Pancreas (tissue), 10 donors: ENCODE results near the gene TMEM9. TPM values are rescaled to one million over a fixed set of nuclear protein-coding genes. Genes with fewer than 3 reads are reported as not detected.

Source experiments
- ATAC-seq, 4 donors: fragments of 200-7000 bp; cut with Tn5 transposase; one replicate each; pipeline versions ENCODE4 v1.8.0 to v1.9.1; 2020; ENCODE audit warnings: mild to moderate bottlenecking in 4 of 4, moderate library complexity in 4 of 4
- DNase-seq, 6 donors: peaks; one replicate each; pipeline ENCODE4 v3.0.0-alpha.2; 2020
- FAIRE-seq: peaks from 2 replicates; lab custom pipeline; 2012; peaks lifted over from hg19 to GRCh38; lab: Jason Lieb, UNC
- H3K27ac ChIP-seq, 4 donors: fragments of 200-600 bp; sonication (generic); 1 replicate in 3 of 4; 2 replicates in 1 of 4; pipeline versions ENCODE4 v1.5.0 to v1.8.0; 2020
- H3K27me3 ChIP-seq, 4 donors: fragments of 200-600 bp; one replicate each; pipeline ENCODE4 v1.8.0; 2021
- H3K36me3 ChIP-seq, 3 donors: fragments of 200-600 bp; sonication (generic) in 1 of 3; one replicate each; pipeline versions ENCODE4 v1.5.0 to v1.8.0; 2020 to 2021
- H3K4me1 ChIP-seq, 3 donors: fragments of 200-600 bp; one replicate each; pipeline ENCODE4 v1.8.0; 2021
- H3K4me3 ChIP-seq, 4 donors: fragments of 200-600 bp; sonication (generic) in 2 of 4; one replicate each; pipeline versions ENCODE4 v1.5.0 to v1.8.0; 2020 to 2021
- H3K9me3 ChIP-seq, 4 donors: fragments of 200-600 bp; one replicate each; pipeline ENCODE4 v1.8.0; 2021
- CTCF ChIP-seq, 4 donors: fragments of 200-600 bp; sonication (generic) in 3 of 4; IDR thresholded peaks; one replicate each; pipeline versions ENCODE4 v1.5.0 to v1.8.0; 2021; ENCODE audit warnings: antibody characterized with exemption in 4 of 4
- WGBS, 2 donors: extraction: QIAGEN DNeasy Blood & Tissue Kit; methylation state at CpG; one replicate each; pipeline ENCODE4 v1.1.7; 2013; 5-methylcytosine and 5-hydroxymethylcytosine counted together
- intact Hi-C, 3 donors: fragments of 100-400 bp; cut with DNase I; formaldehyde crosslinking; loops; one replicate each; pipeline versions ENCODE4 v1.11.1 to v1.14.2; 2022
- polyA plus RNA-seq, 2 donors: library from polyadenylated mRNA; stranded (reverse); fragments of 200-250 nt; gene quantifications; one replicate each; pipeline ENCODE4 v1.2.3, GENCODE V29; 2013
- total RNA-seq, 6 donors: library from RNA; stranded (reverse); fragmentation: NEBNext Ultra II Directional in 4 of 6; extraction: Animal tissue kit (Norgen Biotek cat#: 25700) in 4 of 6; gene quantifications; one replicate each; pipeline versions ENCODE4 v1.2.1 to v1.2.4, GENCODE V29; 2021 to 2023
- donor health status: healthy with polysubstance abuse.
- donor health status: DM: no; HTN: no; CAD: no; lungs with moderate emphysema.
- donor health status: DM: no; HTN: no; CAD: no.
- donor health status: control.
- donor health status: control.
- donor health status: Bipolar disorder and iron deficiency.
- donor health status: DM: yes; HTN: yes; CAD: no.
- donor health status: DM: no; HTN: no; CAD: no.
- donor health status: DM: no; HTN: no; CAD: no.
- donor health status: DM: yes; HTN: yes; CAD: no.

The TMEM9 gene
- total and polyA plus RNA-seq, 8 donors: 21.3 to 87.7 (median 37.5) TPM

GRCh38 chr1:201142011-201142848 is 12.0 kb downstream of the TMEM9 start:
- WGBS, 2 donors: 86 to 89% methylated on average over 16 of the region's 16 CpGs
- H3K27ac ChIP-seq: no peak overlapping the region
- FAIRE-seq (no peak), ATAC-seq (no peak), DNase-seq (peak in 1 of 6 donors; percentile 36)
- peaks cover 0 to 56% (median 23%) of the 10 kb centered on the region in 3 donors for H3K36me3 ChIP-seq
- no peaks in the 10 kb centered on the region for H3K27me3 ChIP-seq
- intact Hi-C loops: no loop called here
- no peak overlapping the region for H3K4me3 ChIP-seq
- H3K9me3 ChIP-seq: no peaks in the 10 kb centered on the region
- TF ChIP-seq CTCF (IDR thresholded peaks at IDR 0.05): no peak
- peaks cover 0 to 12% (median 6%) of the 10 kb centered on the region in 3 donors for H3K4me1 ChIP-seq

- Histone ChIP-seq H3K27ac (no peak overlapping the region), H3K27me3 (no peaks in the 10 kb centered on the region), H3K9me3 (no peaks in the 10 kb centered on the region), H3K36me3 (peaks cover 0 to 48% (median 19%) of the 10 kb centered on the region in 3 donors), H3K4me3 (no peak overlapping the region), H3K4me1 (peaks cover 3 to 15% (median 10%) of the 10 kb centered on the region in 3 donors)
- intact Hi-C loops: no loop called here
- no peak for ATAC-seq
- FAIRE-seq: no peak
- DNase-seq: peak in 1 of 6 donors; percentile 26
- WGBS, 2 donors: 93 to 95% methylated on average over 5 of the region's 5 CpGs
- no peak for TF ChIP-seq CTCF (IDR thresholded peaks at IDR 0.05)
Observed at GRCh38 chr1:201141418-201141817, 12.9 kb downstream of the TMEM9 start.

- DNase-seq (no peak), FAIRE-seq (no peak), ATAC-seq (no peak)
- Histone ChIP-seq H3K9me3 (no peaks in the 10 kb centered on the region), H3K27ac (no peak overlapping the region), H3K4me3 (no peak overlapping the region), H3K4me1 (peaks cover 3 to 15% (median 10%) of the 10 kb centered on the region in 3 donors), H3K36me3 (peaks cover 0 to 43% (median 15%) of the 10 kb centered on the region in 3 donors), H3K27me3 (no peaks in the 10 kb centered on the region)
- no peak for TF ChIP-seq CTCF (IDR thresholded peaks at IDR 0.05)
- WGBS, 2 donors: 92 to 95% methylated on average over 8 of the region's 8 CpGs
- intact Hi-C loops: no loop called here
Observed at GRCh38 chr1:201140941-201141260, 13.4 kb downstream of the TMEM9 start.

DNA sequence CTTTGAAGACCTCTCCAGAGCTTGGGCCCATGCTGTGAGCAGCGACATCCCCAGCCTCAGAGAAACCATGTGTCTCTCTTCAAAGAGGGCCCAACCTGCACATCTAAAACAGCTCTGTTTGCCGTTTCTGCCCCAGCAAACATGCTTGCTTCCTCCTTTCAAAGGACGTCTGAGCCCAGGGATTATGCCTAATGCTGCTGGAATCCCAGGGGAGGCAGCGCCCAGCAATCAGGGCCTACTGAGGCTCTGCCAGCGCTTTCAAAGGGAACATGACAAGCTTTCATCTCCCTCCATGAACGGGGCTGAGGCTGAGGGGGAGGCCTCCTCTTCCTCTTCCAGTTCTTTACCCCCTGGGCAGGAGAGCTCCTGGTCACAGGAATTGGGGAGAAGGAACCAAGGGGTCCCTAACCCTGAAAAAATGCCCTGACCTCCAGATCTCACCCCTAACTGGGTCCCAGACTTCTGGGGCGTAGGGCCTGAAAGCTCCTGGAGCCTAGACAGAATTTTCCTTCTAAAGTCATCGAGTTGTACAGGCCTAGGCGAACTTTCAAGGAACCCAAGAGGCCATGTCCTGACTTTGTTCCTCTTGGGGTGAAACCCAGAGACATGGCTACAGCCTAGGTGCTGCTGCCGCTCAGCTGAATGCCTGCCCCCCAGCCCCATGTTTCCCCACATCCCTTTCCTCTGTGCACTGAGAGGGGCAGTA is 13.9 kb downstream of the TMEM9 start:
- no peaks in the 10 kb centered on the region for H3K9me3 ChIP-seq
- WGBS, 2 donors: 79 to 85% methylated on average over 10 of the region's 10 CpGs
- H3K4me1 ChIP-seq: peaks cover 3 to 15% (median 10%) of the 10 kb centered on the region in 3 donors
- DNase-seq: peak in 1 of 6 donors; percentile 28
- no peak for ATAC-seq
- no peak overlapping the region for H3K27ac ChIP-seq
- intact Hi-C loops: no loop called here
- FAIRE-seq: no peak
- no peak for TF ChIP-seq CTCF (IDR thresholded peaks at IDR 0.05)
- no peak overlapping the region for H3K4me3 ChIP-seq
- peaks cover 0 to 38% (median 15%) of the 10 kb centered on the region in 3 donors for H3K36me3 ChIP-seq
- H3K27me3 ChIP-seq: no peaks in the 10 kb centered on the region
